Panc1 (cell line): Measurements from ENCODE around the gene TIMM50. TPM values are rescaled to one million over a fixed set of nuclear protein-coding genes. Genes with fewer than 3 reads are reported as not detected.

Source experiments
- ATAC-seq: fragments of 200-7000 bp; cut with Tn5 transposase; 2 replicates; pipeline ENCODE4 v1.9.1; 2020; ENCODE audit warnings: mild to moderate bottlenecking, moderate library complexity
- BruUV-seq: library from RNA; stranded (reverse); fragments of 400-500 nt; replicated peaks from 2 replicates; lab custom pipeline; 2021; lab: Mats Ljungman, UMichigan
- CTCF ChIA-PET: fragments of 300-600 bp; sonication (Branson Sonifier 250); formaldehyde crosslinking; loops from one replicate; lab custom pipeline; 2022; ENCODE audit warnings: antibody characterized with exemption; lab: Charles Lee
- POLR2A ChIA-PET: fragments of 300-600 bp; sonication (Branson Sonifier 250); formaldehyde crosslinking; loops from one replicate; lab custom pipeline; 2022; ENCODE audit warnings: antibody characterized with exemption; lab: Charles Lee
- DNase-seq: peaks from one replicate; pipeline ENCODE4 v3.0.0-alpha.2; 2010; ENCODE audit warnings: low read depth, low spot score
- H3K27ac ChIP-seq: 2 replicates; pipeline ENCODE4 v1.5.1; 2011; ENCODE audit warnings: mild to moderate bottlenecking, low read length, inconsistent platforms
- H3K27me3 ChIP-seq: fragments of 200-500 bp; sonication (Bioruptor generic); 2 replicates; pipeline ENCODE4 v1.6.0; 2014; ENCODE audit warnings: low read length, inconsistent platforms; ENCODE audit not compliant: control insufficient read depth, insufficient read depth
- H3K36me3 ChIP-seq: fragments of 200-500 bp; sonication (Bioruptor generic); 2 replicates; pipeline ENCODE4 v1.5.1; 2014; ENCODE audit warnings: inconsistent platforms, mild to moderate bottlenecking, low read length, moderate library complexity; ENCODE audit not compliant: control insufficient read depth, insufficient read depth
- H3K4me1 ChIP-seq: 2 replicates; pipeline ENCODE4 v1.5.1; 2011; ENCODE audit warnings: inconsistent platforms, mild to moderate bottlenecking, low read length, moderate library complexity; ENCODE audit not compliant: control insufficient read depth, insufficient read depth
- H3K4me3 ChIP-seq, 2 experiments: 2 replicates each; pipeline ENCODE4 v1.5.1; 2011 to 2012; ENCODE audit warnings: low read depth in 2 of 2, low read length in 2 of 2, mild to moderate bottlenecking in 2 of 2, inconsistent platforms in 1 of 2, moderate library complexity in 1 of 2
- H3K9me3 ChIP-seq: fragments of 200-500 bp; sonication (Bioruptor generic); 2 replicates; pipeline ENCODE4 v1.5.1; 2014; ENCODE audit warnings: low read depth, mild to moderate bottlenecking, inconsistent platforms, low read length, moderate library complexity; ENCODE audit not compliant: control insufficient read depth, insufficient read depth
- POLR2AphosphoS5 ChIP-seq: IDR thresholded peaks from 2 replicates; pipeline ENCODE4 v1.6.1; 2012; ENCODE audit warnings: mild to moderate bottlenecking, low read depth, low read length, moderate library complexity
- SIN3A ChIP-seq: IDR thresholded peaks from 2 replicates; pipeline ENCODE4 v1.6.1; 2012; ENCODE audit warnings: low read depth, mild to moderate bottlenecking, low read length, moderate library complexity, borderline replicate concordance; ENCODE audit not compliant: insufficient read depth
- TCF7L2 ChIP-seq: IDR thresholded peaks from 2 replicates; pipeline ENCODE4 v1.6.1; 2011; ENCODE audit warnings: mild to moderate bottlenecking, low read depth, low read length, inconsistent platforms
- in situ Hi-C: cut with HindIII; loops from 2 replicates; pipeline ENCODE4 v1.10.0; 2016; ENCODE audit warnings: low sequenced_read_pairs, low pct_unique_long_range_greater_than_20kb
- intact Hi-C: fragments of 100-400 bp; cut with micrococcal nuclease; formaldehyde crosslinking; loops from one replicate; pipeline ENCODE4 v1.10.0; 2022; ENCODE audit not compliant: unreplicated experiment
- total RNA-seq: library from RNA; stranded (reverse); gene quantifications from one replicate; pipeline ENCODE4 v1.2.1, GENCODE V29; 2021; ENCODE audit not compliant: unreplicated experiment
- TF ChIP-seq, protein P1 (sequence below): fragments of 450-650 bp; IDR thresholded peaks from 2 replicates; pipeline ENCODE4 v1.5.1; 2017; ENCODE audit warnings: mild to moderate bottlenecking
- TF ChIP-seq, protein P2 (sequence below), 2 experiments: IDR thresholded peaks; 2 replicates each; pipeline ENCODE4 v1.6.1; 2011 to 2012; ENCODE audit warnings: low read depth in 2 of 2, control low read depth in 1 of 2, low read length in 1 of 2, mild to moderate bottlenecking in 1 of 2, moderate library complexity in 1 of 2; ENCODE audit not compliant: insufficient read depth in 1 of 2

TIMM50 gene
- total RNA-seq, 1 experiment from 2014 or later, result 1,837 TPM

DNA sequence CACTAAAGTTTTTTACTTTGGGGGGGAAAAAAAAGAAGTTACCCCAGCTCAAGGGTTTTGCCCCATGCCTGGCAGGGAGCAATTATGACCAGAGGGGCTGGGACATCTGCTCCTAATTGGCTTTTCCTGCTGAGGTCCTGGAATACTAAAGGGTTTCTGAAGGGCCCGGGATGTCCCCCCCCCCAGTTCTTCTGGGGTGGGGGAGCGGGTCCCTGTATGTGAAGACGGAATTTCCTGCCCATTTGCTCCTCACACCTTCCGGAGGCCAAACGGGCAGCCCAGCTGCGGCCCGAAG, 17.0 kb downstream of the TIMM50 start:
- Histone ChIP-seq H3K4me3 (peak overlapping the region; percentile 28 to 52), H3K36me3 (no peaks in the 10 kb centered on the region), H3K9me3 (no peaks in the 10 kb centered on the region), H3K27ac (peak overlapping the region; percentile 2; the same call in 1 of the 2 replicates), H3K27me3 (peaks cover 8% of the 10 kb centered on the region), H3K4me1 (peaks cover 20% of the 10 kb centered on the region)
- ATAC-seq (no peak; the same call in 1 of the 2 replicates), DNase-seq (no peak)
- in situ Hi-C loops, result no loop called here
- CTCF ChIA-PET, result interaction anchor here (0.6 to 4.9 kb wide), 36 partner anchors 9 to 425 kb away, joined by 3 to 130 read pairs (median 5); partner anchors contain the start of genes DYRK1B, EID2, EID2B and MED29
- TF ChIP-seq, protein P1, sequence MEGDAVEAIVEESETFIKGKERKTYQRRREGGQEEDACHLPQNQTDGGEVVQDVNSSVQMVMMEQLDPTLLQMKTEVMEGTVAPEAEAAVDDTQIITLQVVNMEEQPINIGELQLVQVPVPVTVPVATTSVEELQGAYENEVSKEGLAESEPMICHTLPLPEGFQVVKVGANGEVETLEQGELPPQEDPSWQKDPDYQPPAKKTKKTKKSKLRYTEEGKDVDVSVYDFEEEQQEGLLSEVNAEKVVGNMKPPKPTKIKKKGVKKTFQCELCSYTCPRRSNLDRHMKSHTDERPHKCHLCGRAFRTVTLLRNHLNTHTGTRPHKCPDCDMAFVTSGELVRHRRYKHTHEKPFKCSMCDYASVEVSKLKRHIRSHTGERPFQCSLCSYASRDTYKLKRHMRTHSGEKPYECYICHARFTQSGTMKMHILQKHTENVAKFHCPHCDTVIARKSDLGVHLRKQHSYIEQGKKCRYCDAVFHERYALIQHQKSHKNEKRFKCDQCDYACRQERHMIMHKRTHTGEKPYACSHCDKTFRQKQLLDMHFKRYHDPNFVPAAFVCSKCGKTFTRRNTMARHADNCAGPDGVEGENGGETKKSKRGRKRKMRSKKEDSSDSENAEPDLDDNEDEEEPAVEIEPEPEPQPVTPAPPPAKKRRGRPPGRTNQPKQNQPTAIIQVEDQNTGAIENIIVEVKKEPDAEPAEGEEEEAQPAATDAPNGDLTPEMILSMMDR, result no peak
- TF ChIP-seq SIN3A, result no peak
- TF ChIP-seq, protein P2, sequence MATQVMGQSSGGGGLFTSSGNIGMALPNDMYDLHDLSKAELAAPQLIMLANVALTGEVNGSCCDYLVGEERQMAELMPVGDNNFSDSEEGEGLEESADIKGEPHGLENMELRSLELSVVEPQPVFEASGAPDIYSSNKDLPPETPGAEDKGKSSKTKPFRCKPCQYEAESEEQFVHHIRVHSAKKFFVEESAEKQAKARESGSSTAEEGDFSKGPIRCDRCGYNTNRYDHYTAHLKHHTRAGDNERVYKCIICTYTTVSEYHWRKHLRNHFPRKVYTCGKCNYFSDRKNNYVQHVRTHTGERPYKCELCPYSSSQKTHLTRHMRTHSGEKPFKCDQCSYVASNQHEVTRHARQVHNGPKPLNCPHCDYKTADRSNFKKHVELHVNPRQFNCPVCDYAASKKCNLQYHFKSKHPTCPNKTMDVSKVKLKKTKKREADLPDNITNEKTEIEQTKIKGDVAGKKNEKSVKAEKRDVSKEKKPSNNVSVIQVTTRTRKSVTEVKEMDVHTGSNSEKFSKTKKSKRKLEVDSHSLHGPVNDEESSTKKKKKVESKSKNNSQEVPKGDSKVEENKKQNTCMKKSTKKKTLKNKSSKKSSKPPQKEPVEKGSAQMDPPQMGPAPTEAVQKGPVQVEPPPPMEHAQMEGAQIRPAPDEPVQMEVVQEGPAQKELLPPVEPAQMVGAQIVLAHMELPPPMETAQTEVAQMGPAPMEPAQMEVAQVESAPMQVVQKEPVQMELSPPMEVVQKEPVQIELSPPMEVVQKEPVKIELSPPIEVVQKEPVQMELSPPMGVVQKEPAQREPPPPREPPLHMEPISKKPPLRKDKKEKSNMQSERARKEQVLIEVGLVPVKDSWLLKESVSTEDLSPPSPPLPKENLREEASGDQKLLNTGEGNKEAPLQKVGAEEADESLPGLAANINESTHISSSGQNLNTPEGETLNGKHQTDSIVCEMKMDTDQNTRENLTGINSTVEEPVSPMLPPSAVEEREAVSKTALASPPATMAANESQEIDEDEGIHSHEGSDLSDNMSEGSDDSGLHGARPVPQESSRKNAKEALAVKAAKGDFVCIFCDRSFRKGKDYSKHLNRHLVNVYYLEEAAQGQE (IDR thresholded peaks at IDR 0.05; ENCODE audit: insufficient read depth in 1 of 2, low read depth in 2 of 2, low read length in 1 of 2), result no peak
- no peak for TF ChIP-seq POLR2AphosphoS5
- no peak for TF ChIP-seq TCF7L2
- POLR2A ChIA-PET, result interaction anchor here (0.6 to 6.6 kb wide), 30 partner anchors 9 to 827 kb away, joined by 3 to 66 read pairs (median 5); partner anchors contain the start of genes EID2B, PSMC4, RPS16 and SAMD4B
- no TSS peak for BruUV-seq
- intact Hi-C loops, result no loop called here

DNA sequence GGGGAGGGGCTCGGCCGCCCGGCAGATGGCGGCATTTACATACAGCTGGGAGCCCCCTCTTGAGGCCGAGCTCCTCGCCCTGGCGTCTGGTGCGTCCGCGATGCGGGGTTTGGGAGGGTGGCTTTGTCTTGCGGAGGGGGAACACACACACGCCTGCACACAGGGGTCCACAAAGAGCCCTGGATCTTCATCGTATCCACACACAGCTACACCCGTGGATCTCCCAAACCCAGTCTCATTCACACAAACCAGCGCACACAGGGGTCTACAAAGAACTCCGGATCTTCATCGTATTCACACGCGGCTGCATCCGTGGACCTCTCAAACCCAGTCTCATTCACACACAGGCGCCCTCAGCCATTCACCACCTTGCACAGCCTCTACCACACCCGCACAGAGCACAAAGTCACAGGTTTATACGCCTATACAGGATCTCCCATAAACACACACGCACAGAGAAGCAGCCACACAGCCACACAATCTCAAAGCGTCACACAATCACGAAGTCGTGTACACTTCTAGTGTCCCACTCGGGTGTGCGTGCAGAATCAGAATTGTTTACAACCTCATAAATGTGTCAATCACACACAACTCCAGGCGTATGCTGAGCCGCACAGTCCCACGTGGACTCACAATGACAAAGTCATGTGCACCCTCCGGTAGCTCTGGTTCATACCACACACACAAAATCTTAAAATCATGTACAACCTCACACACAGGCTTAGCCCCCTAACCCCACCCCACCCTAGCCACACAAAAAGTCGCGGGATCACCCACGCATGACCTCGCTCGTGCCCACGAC, 17.6 kb downstream of the TIMM50 start:
- no peaks in the 10 kb centered on the region for H3K9me3 ChIP-seq
- ATAC-seq (peak; percentile 75), DNase-seq (peak; percentile 99)
- ChIA-PET POLR2A (interaction anchor here (0.5 to 6.6 kb wide), 38 partner anchors 8 to 827 kb away, joined by 3 to 66 read pairs (median 6); partner anchors contain the start of genes EID2B, PSMC4, RPS16 and SAMD4B), CTCF (interaction anchor here (0.6 to 4.9 kb wide), 45 partner anchors 8 to 822 kb away, joined by 3 to 130 read pairs (median 5); partner anchors contain the start of genes DYRK1B, EID2, EID2B and FBL)
- TF ChIP-seq, protein P1, result no peak
- TF ChIP-seq, protein P2 (IDR thresholded peaks at IDR 0.05; ENCODE audit: insufficient read depth in 1 of 2, low read depth in 2 of 2, low read length in 1 of 2), result no peak
- no peak for TF ChIP-seq TCF7L2
- TF ChIP-seq SIN3A, result no peak
- no peak for TF ChIP-seq POLR2AphosphoS5
- H3K36me3 ChIP-seq, result no peaks in the 10 kb centered on the region
- H3K27ac ChIP-seq, result peak overlapping the region; percentile 2
- peak overlapping the region; percentile 28 to 52 for H3K4me3 ChIP-seq
- no TSS peak for BruUV-seq
- in situ Hi-C loops (no loop called here), intact Hi-C loops (loop anchor here (2.0 kb wide), 2 partner anchors 35 to 57 kb away; partner anchors contain the start of gene EID2B)
- peaks cover 8% of the 10 kb centered on the region for H3K27me3 ChIP-seq
- H3K4me1 ChIP-seq, result peaks cover 20% of the 10 kb centered on the region
